HL-60 (cell line): ENCODE measurements around the gene PROM1.

Experiments used
- CTCF ChIP-seq: IDR thresholded peaks from one replicate; pipeline ENCODE4 v1.5.1; 2011; ENCODE audit warnings: low read length, control low read depth, inconsistent platforms; ENCODE audit not compliant: insufficient read depth
- GABPA ChIP-seq: IDR thresholded peaks from 2 replicates; pipeline ENCODE4 v1.6.1; 2012; ENCODE audit warnings: low read depth
- POLR2AphosphoS5 ChIP-seq: IDR thresholded peaks from 2 replicates; pipeline ENCODE4 v1.6.1; 2012; ENCODE audit warnings: low read depth

GRCh38 chr4:16034010-16034748 lies 49.6 kb downstream of the PROM1 start:
- TF ChIP-seq POLR2AphosphoS5: no peak
- no peak for TF ChIP-seq CTCF
- TF ChIP-seq GABPA: no peak
